Measurements from ENCODE around the gene PTPRN2. TPM values are rescaled to one million over a fixed set of nuclear protein-coding genes. Genes with fewer than 3 reads are reported as not detected.

Gene PTPRN2
- total and polyA plus RNA-seq, 2 of the 13 experiments (the other 11 are each of a cell fraction or from before 2014, with no cell fraction given): 2.5 to 24.2 TPM

DNA sequence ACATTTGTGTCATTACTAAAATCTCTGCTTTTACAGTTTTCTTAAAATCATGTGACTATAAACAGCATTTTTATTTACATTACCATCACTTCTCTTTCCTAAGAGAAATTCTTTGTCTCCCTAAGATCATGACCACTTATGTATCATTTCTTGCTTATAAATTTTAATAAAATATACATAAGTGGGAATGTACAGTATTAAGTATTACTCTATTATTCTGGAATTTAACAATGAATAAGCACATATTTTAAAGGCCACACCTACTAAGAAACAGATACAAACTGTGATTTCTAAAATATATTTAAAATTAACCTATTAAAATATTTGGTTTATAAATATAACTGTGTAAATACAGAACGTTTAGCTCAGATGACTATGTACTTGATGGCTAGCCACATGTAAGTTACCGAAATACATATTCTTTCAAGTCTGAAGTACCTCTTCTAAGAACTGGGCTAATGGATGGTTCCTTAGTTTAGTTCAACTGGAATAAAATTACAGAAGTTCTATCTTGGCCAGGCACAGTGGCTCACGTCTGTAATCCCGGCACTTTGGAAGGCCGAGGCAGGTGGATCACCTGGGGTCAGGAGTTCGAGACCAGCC is 33.3 kb upstream of the PTPRN2 start:
- H3K9ac ChIP-seq (ENCODE audit: insufficient read depth, low read depth, low read length): no peak overlapping the region
- H3K4me1 ChIP-seq (ENCODE audit: insufficient read depth, low read length): peaks cover 8% of the 10 kb centered on the region
- no peak for DNase-seq (ENCODE audit: low spot score)
- CTCF ChIA-PET (ENCODE audit: low intra/inter-chr PET ratio, low total read pairs): no interaction called here
- in situ Hi-C loops (cut with HindIII; ENCODE audit: extremely low pct_ligation_motif_present, low pct_unique_long_range_greater_than_20kb) (no loop called here), intact Hi-C loops (cut with micrococcal nuclease; ENCODE audit: unreplicated experiment) (no loop called here)
- POLR2A ChIA-PET: no interaction called here
- H3K79me2 ChIP-seq (ENCODE audit: insufficient read depth, low read length): no peaks in the 10 kb centered on the region
- H3K36me3 ChIP-seq (replicated peaks in 1 of 2; ENCODE audit: control insufficient read depth in 1 of 2, insufficient read depth in 2 of 2, low read length in 2 of 2): no peaks in the 10 kb centered on the region
- no peak for TF ChIP-seq FOXC1 (CRISPR knock-in tag; IDR thresholded peaks at IDR 0.05; ENCODE audit: borderline replicate concordance)
- TF ChIP-seq, protein P1, sequence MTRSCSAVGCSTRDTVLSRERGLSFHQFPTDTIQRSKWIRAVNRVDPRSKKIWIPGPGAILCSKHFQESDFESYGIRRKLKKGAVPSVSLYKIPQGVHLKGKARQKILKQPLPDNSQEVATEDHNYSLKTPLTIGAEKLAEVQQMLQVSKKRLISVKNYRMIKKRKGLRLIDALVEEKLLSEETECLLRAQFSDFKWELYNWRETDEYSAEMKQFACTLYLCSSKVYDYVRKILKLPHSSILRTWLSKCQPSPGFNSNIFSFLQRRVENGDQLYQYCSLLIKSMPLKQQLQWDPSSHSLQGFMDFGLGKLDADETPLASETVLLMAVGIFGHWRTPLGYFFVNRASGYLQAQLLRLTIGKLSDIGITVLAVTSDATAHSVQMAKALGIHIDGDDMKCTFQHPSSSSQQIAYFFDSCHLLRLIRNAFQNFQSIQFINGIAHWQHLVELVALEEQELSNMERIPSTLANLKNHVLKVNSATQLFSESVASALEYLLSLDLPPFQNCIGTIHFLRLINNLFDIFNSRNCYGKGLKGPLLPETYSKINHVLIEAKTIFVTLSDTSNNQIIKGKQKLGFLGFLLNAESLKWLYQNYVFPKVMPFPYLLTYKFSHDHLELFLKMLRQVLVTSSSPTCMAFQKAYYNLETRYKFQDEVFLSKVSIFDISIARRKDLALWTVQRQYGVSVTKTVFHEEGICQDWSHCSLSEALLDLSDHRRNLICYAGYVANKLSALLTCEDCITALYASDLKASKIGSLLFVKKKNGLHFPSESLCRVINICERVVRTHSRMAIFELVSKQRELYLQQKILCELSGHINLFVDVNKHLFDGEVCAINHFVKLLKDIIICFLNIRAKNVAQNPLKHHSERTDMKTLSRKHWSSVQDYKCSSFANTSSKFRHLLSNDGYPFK (CRISPR knock-in tag; IDR thresholded peaks at IDR 0.05; ENCODE audit: borderline replicate concordance): no peak
- no peak for TF ChIP-seq BHLHE40 (IDR thresholded peaks at IDR 0.05; ENCODE audit: low read length)
- no peak for TF ChIP-seq ZFP36 (IDR thresholded peaks at IDR 0.05; ENCODE audit: borderline replicate concordance, low read depth, low read length, partially characterized antibody)
- no peak for TF ChIP-seq ZNF567 (CRISPR knock-in tag; IDR thresholded peaks at IDR 0.05; ENCODE audit: borderline replicate concordance)
- TF ChIP-seq ZNF12 (CRISPR knock-in tag; IDR thresholded peaks at IDR 0.05): no peak
- no peak for TF ChIP-seq PHF21A (CRISPR knock-in tag; IDR thresholded peaks at IDR 0.05)
- TF ChIP-seq SMAD3 (CRISPR knock-in tag; IDR thresholded peaks at IDR 0.05): no peak
- no peak for TF ChIP-seq ISX (CRISPR knock-in tag; conservative IDR thresholded peaks at IDR 0.05)
- no peak overlapping the region for H3K4me3 ChIP-seq (replicated peaks in 1 of 3; ENCODE audit: insufficient read depth in 1 of 3, low read depth in 2 of 3, low read length in 3 of 3)
- WGBS (ENCODE audit: low lambda C conversion rate): 88% methylated on average over 2 of the region's 6 CpGs
- FAIRE-seq: no peak
- H3K27ac ChIP-seq (ENCODE audit: extremely low read length, insufficient read depth, low read length): no peak overlapping the region
- H2AFZ ChIP-seq (ENCODE audit: low read length): no peak overlapping the region
- no peak for ATAC-seq
- BruUV-seq (replicated peaks): no TSS peak
- no peaks in the 10 kb centered on the region for H3K9me3 ChIP-seq (ENCODE audit: low read length)
- H3K4me2 ChIP-seq (ENCODE audit: low read depth, low read length): no peak overlapping the region
- H3K27me3 ChIP-seq (ENCODE audit: control insufficient read depth in 1 of 2, insufficient read depth in 2 of 2, low read length in 2 of 2): no peaks in the 10 kb centered on the region
- H4K20me1 ChIP-seq (ENCODE audit: insufficient read depth, low read length): no peaks in the 10 kb centered on the region
